Measurements from ENCODE around the gene SYT7. TPM values are rescaled to one million over a fixed set of nuclear protein-coding genes. Genes with fewer than 3 reads are reported as not detected.

The SYT7 gene
- total RNA-seq, 1 experiment from 2014 or later: not detected

DNA sequence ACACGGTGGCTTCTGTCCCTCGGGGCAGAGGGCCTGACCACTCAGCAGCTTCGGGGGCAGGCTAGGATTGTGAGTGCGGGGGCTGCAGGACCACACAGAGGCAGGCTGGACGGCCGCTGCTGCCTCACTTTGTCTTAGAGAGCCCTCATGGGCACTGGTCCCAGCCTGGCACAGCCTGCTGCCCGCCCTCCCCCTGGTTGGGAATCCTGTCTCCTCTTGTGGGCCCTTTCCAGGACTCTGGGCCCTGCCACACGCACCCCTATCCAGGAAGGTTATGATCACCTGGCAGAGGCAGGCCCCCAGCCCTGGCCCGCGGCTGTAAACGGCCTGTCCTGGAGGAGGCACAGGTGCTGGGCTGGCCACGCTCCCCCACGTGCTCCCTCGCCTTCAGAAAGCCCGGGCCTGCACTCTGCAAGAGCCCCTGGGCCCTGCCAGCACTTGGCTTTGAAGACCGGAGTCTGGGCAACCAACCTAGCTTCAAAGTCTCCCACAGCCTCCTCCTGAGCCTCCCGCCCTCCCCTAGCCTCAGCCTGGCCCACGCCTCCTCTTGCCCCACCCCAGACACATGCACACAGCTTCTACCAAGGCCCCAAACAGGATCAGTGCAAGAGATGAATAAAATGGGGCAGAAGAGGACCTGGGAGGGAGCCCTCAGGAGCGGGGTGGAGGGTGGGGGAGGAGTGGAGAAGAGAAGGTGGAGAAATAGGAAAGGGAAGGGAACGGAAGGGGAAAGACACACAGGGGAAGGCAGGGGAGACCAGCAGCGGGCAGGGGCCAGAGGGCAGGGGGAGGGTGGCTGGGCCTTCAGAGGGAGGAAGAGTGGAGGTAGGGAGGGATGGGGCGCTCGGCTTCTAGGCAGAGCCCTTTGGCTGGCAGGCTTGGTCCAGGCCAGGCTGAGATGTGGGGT is 31.0 kb downstream of the SYT7 start:
- Histone ChIP-seq H3K79me2 (ENCODE audit: low read length) (no peaks in the 10 kb centered on the region), H3K9me3 (ENCODE audit: low read length) (no peaks in the 10 kb centered on the region), H3K36me3 (ENCODE audit: insufficient read depth, low read length) (no peaks in the 10 kb centered on the region), H3K27me3 (ENCODE audit: low read length) (no peaks in the 10 kb centered on the region), H3K4me1 (ENCODE audit: low read length) (no peaks in the 10 kb centered on the region), H3K9ac (ENCODE audit: low read length) (no peak overlapping the region), H3K9me2 (replicated peaks; ENCODE audit: insufficient read depth, low read length) (no peaks in the 10 kb centered on the region), H4K20me1 (ENCODE audit: insufficient read depth, low read depth, low read length) (no peaks in the 10 kb centered on the region; the same call in 1 of the 2 replicates), H3K4me3 (ENCODE audit: low read length) (no peak overlapping the region), H3K27ac (ENCODE audit: low read length) (no peak overlapping the region), H3K4me2 (ENCODE audit: low read depth, low read length, poor library complexity, severe bottlenecking) (no peak overlapping the region), H2AFZ (ENCODE audit: low read length) (no peak overlapping the region)
- no peak for DNase-seq

DNA sequence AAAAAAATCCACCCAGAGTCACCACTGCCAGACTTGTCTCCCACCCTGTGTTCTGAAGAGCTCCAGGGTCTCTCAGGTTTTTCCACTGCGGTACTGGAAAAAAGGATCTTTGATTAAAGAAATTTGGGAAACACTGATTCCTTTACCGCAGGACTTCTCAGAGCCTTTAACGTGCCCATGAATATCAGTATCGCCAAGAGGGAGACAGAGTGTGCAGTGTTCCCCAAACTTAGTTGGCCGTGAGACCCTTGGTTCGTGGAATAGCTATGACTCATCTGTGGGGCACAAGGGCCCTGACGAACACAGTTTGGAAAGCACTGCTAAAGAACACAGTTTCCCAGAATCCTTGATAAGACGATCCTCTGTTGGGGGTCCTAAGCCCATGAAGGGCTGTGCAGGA is 31.7 kb downstream of the SYT7 start:
- H4K20me1 ChIP-seq (ENCODE audit: insufficient read depth, low read depth, low read length): no peaks in the 10 kb centered on the region; the same call in 1 of the 2 replicates
- H3K4me3 ChIP-seq (ENCODE audit: low read length): no peak overlapping the region
- no peak overlapping the region for H3K4me2 ChIP-seq (ENCODE audit: low read depth, low read length, poor library complexity, severe bottlenecking)
- H2AFZ ChIP-seq (ENCODE audit: low read length): no peak overlapping the region
- H3K4me1 ChIP-seq (ENCODE audit: low read length): no peaks in the 10 kb centered on the region
- H3K9ac ChIP-seq (ENCODE audit: low read length): no peak overlapping the region
- no peak overlapping the region for H3K27ac ChIP-seq (ENCODE audit: low read length)
- no peaks in the 10 kb centered on the region for H3K9me3 ChIP-seq (ENCODE audit: low read length)
- no peaks in the 10 kb centered on the region for H3K9me2 ChIP-seq (replicated peaks; ENCODE audit: insufficient read depth, low read length)
- no peak for DNase-seq
- no peaks in the 10 kb centered on the region for H3K36me3 ChIP-seq (ENCODE audit: insufficient read depth, low read length)
- H3K79me2 ChIP-seq (ENCODE audit: low read length): no peaks in the 10 kb centered on the region
- H3K27me3 ChIP-seq (ENCODE audit: low read length): no peaks in the 10 kb centered on the region

DNA sequence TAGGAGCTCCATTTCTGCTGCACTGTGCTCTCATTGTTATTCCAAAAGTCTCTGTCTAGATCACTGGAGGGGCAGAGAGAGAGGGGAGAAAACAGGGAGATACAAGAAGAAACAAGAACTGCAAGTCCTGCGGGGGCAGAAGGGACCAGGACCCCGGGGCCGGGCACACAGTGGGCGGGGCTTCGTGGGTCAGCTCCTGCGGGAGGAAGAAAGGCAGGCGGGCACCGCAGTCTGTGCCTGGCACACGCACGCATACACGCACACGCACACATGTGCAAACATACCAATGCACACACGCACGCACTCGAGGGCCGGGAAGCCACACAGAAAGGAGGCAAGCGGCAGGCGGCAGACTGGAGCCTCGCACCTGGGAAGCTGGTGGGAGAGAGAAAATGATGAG is 33.6 kb downstream of the SYT7 start:
- Histone ChIP-seq H3K9ac (ENCODE audit: low read length) (no peak overlapping the region), H3K36me3 (ENCODE audit: insufficient read depth, low read length) (no peaks in the 10 kb centered on the region), H3K79me2 (ENCODE audit: low read length) (no peaks in the 10 kb centered on the region), H3K27ac (ENCODE audit: low read length) (no peak overlapping the region), H3K9me2 (replicated peaks; ENCODE audit: insufficient read depth, low read length) (no peaks in the 10 kb centered on the region), H3K4me2 (ENCODE audit: low read depth, low read length, poor library complexity, severe bottlenecking) (no peak overlapping the region), H3K4me3 (ENCODE audit: low read length) (no peak overlapping the region), H2AFZ (ENCODE audit: low read length) (no peak overlapping the region), H3K9me3 (ENCODE audit: low read length) (no peaks in the 10 kb centered on the region), H3K4me1 (ENCODE audit: low read length) (no peaks in the 10 kb centered on the region), H3K27me3 (ENCODE audit: low read length) (no peaks in the 10 kb centered on the region), H4K20me1 (ENCODE audit: insufficient read depth, low read depth, low read length) (no peaks in the 10 kb centered on the region; the same call in 1 of the 2 replicates)
- DNase-seq: no peak

DNA sequence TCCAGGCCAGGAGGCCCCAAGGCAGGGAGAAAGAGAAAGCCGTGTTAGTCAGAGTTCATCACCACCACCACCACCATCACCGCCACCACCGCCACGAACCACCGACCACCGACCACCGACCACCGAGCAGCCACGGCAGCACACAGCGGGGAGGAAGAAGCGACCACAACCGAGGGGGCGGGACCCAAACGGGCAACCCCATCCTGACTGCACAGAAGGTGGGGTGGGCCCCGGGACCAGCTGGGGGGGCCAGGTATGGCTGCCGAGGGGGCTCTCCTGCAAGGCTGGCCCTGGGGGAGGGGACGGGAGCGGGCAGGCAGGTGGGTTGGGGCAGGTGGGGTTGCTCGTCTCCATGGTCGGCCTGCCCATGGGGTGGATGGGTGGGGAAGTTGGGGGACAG is 34.2 kb downstream of the SYT7 start:
- no peaks in the 10 kb centered on the region for H3K36me3 ChIP-seq (ENCODE audit: insufficient read depth, low read length)
- H3K9me3 ChIP-seq (ENCODE audit: low read length): no peaks in the 10 kb centered on the region
- no peaks in the 10 kb centered on the region for H3K9me2 ChIP-seq (replicated peaks; ENCODE audit: insufficient read depth, low read length)
- H3K27ac ChIP-seq (ENCODE audit: low read length): no peak overlapping the region
- no peak overlapping the region for H2AFZ ChIP-seq (ENCODE audit: low read length)
- peaks cover 5% of the 10 kb centered on the region for H3K4me1 ChIP-seq (ENCODE audit: low read length)
- no peak overlapping the region for H3K4me2 ChIP-seq (ENCODE audit: low read depth, low read length, poor library complexity, severe bottlenecking)
- no peak for DNase-seq
- H3K79me2 ChIP-seq (ENCODE audit: low read length): no peaks in the 10 kb centered on the region
- H3K4me3 ChIP-seq (ENCODE audit: low read length): no peak overlapping the region
- no peak overlapping the region for H3K9ac ChIP-seq (ENCODE audit: low read length)
- H4K20me1 ChIP-seq (ENCODE audit: insufficient read depth, low read depth, low read length): no peaks in the 10 kb centered on the region; the same call in 1 of the 2 replicates
- H3K27me3 ChIP-seq (ENCODE audit: low read length): no peaks in the 10 kb centered on the region

DNA sequence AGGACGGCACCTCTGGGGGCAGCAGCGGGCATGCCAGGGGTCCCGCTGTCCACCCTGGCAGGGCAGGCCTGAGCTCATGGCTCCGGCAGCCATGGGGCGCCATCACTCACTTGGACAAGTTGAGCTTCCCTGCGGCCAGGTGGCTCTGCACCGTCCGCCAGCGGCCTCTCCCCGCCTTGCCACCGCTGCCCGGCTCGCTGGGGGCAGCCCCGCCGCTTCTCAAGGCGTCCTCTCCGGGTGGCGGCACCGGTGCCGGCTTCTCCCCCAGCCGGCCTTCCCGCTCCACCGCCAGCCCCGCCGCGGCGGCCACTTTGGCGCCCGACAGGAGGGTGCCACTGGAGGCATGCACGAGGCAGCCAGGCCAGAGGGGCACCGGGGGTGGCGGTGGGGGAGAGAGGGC is 35.0 kb downstream of the SYT7 start:
- peaks cover 12% of the 10 kb centered on the region for H3K4me1 ChIP-seq (ENCODE audit: low read length)
- H3K27me3 ChIP-seq (ENCODE audit: low read length): no peaks in the 10 kb centered on the region
- no peaks in the 10 kb centered on the region for H3K9me3 ChIP-seq (ENCODE audit: low read length)
- DNase-seq: no peak
- H3K36me3 ChIP-seq (ENCODE audit: insufficient read depth, low read length): no peaks in the 10 kb centered on the region
- no peaks in the 10 kb centered on the region for H3K9me2 ChIP-seq (replicated peaks; ENCODE audit: insufficient read depth, low read length)
- no peak overlapping the region for H2AFZ ChIP-seq (ENCODE audit: low read length)
- H3K4me2 ChIP-seq (ENCODE audit: low read depth, low read length, poor library complexity, severe bottlenecking): no peak overlapping the region
- H3K9ac ChIP-seq (ENCODE audit: low read length): no peak overlapping the region
- no peaks in the 10 kb centered on the region for H3K79me2 ChIP-seq (ENCODE audit: low read length)
- H4K20me1 ChIP-seq (ENCODE audit: insufficient read depth, low read depth, low read length): no peaks in the 10 kb centered on the region; the same call in 1 of the 2 replicates
- H3K4me3 ChIP-seq (ENCODE audit: low read length): no peak overlapping the region
- H3K27ac ChIP-seq (ENCODE audit: low read length): no peak overlapping the region

DNA sequence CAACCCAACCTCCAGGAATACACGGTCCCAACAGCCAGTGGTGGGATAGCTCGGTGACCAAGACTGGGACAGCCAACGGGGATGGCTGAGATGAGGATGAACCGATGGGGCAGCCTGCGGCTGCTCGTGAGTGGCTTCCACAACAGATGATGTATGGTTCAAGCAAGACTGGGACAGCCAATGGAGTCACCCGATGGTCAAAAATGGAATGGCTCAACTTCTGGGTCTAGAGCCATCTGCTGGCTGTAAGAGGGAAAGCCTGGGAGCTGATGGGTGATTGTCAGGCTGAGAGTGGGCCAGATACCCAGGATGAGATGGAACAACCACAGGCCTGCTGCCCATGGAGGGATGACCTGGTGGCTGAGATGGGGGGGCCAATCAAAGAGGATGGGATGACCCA is 35.5 kb downstream of the SYT7 start:
- H3K79me2 ChIP-seq (ENCODE audit: low read length): no peaks in the 10 kb centered on the region
- DNase-seq: peak; percentile 68
- H3K9me2 ChIP-seq (replicated peaks; ENCODE audit: insufficient read depth, low read length): no peaks in the 10 kb centered on the region
- H3K27me3 ChIP-seq (ENCODE audit: low read length): no peaks in the 10 kb centered on the region
- H3K9ac ChIP-seq (ENCODE audit: low read length): no peak overlapping the region
- no peaks in the 10 kb centered on the region for H3K9me3 ChIP-seq (ENCODE audit: low read length)
- H2AFZ ChIP-seq (ENCODE audit: low read length): no peak overlapping the region
- no peak overlapping the region for H3K27ac ChIP-seq (ENCODE audit: low read length)
- no peak overlapping the region for H3K4me2 ChIP-seq (ENCODE audit: low read depth, low read length, poor library complexity, severe bottlenecking)
- H3K4me1 ChIP-seq (ENCODE audit: low read length): peaks cover 15% of the 10 kb centered on the region
- no peak overlapping the region for H3K4me3 ChIP-seq (ENCODE audit: low read length)
- no peaks in the 10 kb centered on the region for H3K36me3 ChIP-seq (ENCODE audit: insufficient read depth, low read length)
- H4K20me1 ChIP-seq (ENCODE audit: insufficient read depth, low read depth, low read length): no peaks in the 10 kb centered on the region; the same call in 1 of the 2 replicates

DNA sequence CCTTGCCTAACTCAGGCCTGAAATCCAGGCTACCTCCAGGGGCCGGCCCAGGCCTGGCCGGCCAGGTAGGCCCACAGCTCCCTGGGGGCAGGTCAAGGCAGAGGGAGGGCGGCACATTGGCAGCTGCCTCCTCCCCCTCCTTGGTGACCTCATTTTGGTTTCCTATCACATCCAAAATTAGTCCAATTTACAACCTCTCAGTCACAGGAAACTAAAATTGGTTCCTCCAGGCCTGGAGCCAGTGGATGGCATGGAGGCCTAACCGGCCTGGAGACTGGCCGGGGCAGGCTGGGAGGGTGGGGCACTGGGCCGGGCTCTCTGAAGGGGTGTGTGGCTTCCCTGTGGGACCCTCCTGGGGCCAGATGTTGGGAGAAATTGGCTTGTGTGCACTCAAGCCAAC is 36.4 kb downstream of the SYT7 start:
- no peak overlapping the region for H2AFZ ChIP-seq (ENCODE audit: low read length)
- no peak overlapping the region for H3K4me2 ChIP-seq (ENCODE audit: low read depth, low read length, poor library complexity, severe bottlenecking)
- H3K27ac ChIP-seq (ENCODE audit: low read length): no peak overlapping the region
- no peaks in the 10 kb centered on the region; the same call in 1 of the 2 replicates for H4K20me1 ChIP-seq (ENCODE audit: insufficient read depth, low read depth, low read length)
- no peaks in the 10 kb centered on the region for H3K27me3 ChIP-seq (ENCODE audit: low read length)
- no peaks in the 10 kb centered on the region for H3K9me3 ChIP-seq (ENCODE audit: low read length)
- no peaks in the 10 kb centered on the region for H3K36me3 ChIP-seq (ENCODE audit: insufficient read depth, low read length)
- peaks cover 15% of the 10 kb centered on the region for H3K4me1 ChIP-seq (ENCODE audit: low read length)
- H3K4me3 ChIP-seq (ENCODE audit: low read length): no peak overlapping the region
- no peak for DNase-seq
- no peaks in the 10 kb centered on the region for H3K79me2 ChIP-seq (ENCODE audit: low read length)
- no peaks in the 10 kb centered on the region for H3K9me2 ChIP-seq (replicated peaks; ENCODE audit: insufficient read depth, low read length)
- H3K9ac ChIP-seq (ENCODE audit: low read length): no peak overlapping the region

DNA sequence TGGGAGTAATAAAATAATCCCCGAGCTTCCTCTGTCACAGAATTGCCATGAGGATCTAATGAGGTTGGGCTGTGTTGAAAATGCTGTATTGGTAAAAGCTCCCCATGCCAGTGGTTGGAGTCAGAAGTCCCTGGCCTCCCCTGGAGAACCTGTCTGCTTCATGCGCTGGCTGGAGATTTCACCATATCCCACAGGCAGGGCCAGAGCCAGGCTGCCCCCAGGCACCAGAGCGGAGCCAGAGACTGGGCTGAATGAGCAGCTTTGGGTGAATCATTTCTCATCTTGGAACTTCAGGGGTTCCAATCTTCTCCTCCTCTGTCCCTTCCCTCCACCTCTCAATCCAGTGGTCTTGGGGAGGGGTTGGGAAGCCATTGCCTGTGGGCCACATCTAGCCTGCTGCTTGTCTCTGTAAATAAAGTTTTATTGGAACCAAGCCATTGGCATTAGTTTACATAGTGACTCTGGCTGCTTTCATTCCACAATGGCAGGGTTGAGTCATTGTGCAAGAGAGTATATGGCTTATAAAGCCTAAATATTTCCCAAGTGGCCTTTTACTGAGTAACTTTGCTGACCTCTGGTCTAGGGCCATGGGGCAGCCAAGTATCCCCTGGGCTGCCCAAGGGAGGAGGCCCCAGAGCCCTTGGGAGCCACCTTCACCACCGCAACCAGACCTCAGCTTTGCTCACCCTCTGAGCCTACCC is 37.1 kb downstream of the SYT7 start:
- no peak for DNase-seq
- H3K79me2 ChIP-seq (ENCODE audit: low read length): no peaks in the 10 kb centered on the region
- H3K36me3 ChIP-seq (ENCODE audit: insufficient read depth, low read length): no peaks in the 10 kb centered on the region
- no peak overlapping the region for H3K27ac ChIP-seq (ENCODE audit: low read length)
- peaks cover 15% of the 10 kb centered on the region for H3K4me1 ChIP-seq (ENCODE audit: low read length)
- no peak overlapping the region for H3K4me3 ChIP-seq (ENCODE audit: low read length)
- H3K9me2 ChIP-seq (replicated peaks; ENCODE audit: insufficient read depth, low read length): no peaks in the 10 kb centered on the region
- no peak overlapping the region for H2AFZ ChIP-seq (ENCODE audit: low read length)
- H3K9ac ChIP-seq (ENCODE audit: low read length): no peak overlapping the region
- no peaks in the 10 kb centered on the region for H3K27me3 ChIP-seq (ENCODE audit: low read length)
- H4K20me1 ChIP-seq (ENCODE audit: insufficient read depth, low read depth, low read length): no peaks in the 10 kb centered on the region; the same call in 1 of the 2 replicates
- no peaks in the 10 kb centered on the region for H3K9me3 ChIP-seq (ENCODE audit: low read length)
- no peak overlapping the region for H3K4me2 ChIP-seq (ENCODE audit: low read depth, low read length, poor library complexity, severe bottlenecking)
